Activated T-cell treated with anti-CD3 and anti-CD28 coated beads for 24 hours (primary cell): ENCODE data around the gene TMEM168.

Experiments
- DNase-seq: peaks from one replicate; pipeline ENCODE4 v3.0.0-alpha.2; 2020; ENCODE audit warnings: low read depth

The TMEM168 gene

GRCh38 chr7:112714917-112715316, 75.3 kb downstream of the TMEM168 start:
- DNase-seq = no peak
